Measurements from ENCODE around the gene SRD5A3.

GRCh38 chr4:55346851-55347255 lies 811 bp downstream of the SRD5A3 start:
- TF ChIP-seq, protein P1, sequence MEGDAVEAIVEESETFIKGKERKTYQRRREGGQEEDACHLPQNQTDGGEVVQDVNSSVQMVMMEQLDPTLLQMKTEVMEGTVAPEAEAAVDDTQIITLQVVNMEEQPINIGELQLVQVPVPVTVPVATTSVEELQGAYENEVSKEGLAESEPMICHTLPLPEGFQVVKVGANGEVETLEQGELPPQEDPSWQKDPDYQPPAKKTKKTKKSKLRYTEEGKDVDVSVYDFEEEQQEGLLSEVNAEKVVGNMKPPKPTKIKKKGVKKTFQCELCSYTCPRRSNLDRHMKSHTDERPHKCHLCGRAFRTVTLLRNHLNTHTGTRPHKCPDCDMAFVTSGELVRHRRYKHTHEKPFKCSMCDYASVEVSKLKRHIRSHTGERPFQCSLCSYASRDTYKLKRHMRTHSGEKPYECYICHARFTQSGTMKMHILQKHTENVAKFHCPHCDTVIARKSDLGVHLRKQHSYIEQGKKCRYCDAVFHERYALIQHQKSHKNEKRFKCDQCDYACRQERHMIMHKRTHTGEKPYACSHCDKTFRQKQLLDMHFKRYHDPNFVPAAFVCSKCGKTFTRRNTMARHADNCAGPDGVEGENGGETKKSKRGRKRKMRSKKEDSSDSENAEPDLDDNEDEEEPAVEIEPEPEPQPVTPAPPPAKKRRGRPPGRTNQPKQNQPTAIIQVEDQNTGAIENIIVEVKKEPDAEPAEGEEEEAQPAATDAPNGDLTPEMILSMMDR (IDR thresholded peaks at IDR 0.05; ENCODE audit: insufficient read depth, low read depth, low read length), result no peak
- no peak for TF ChIP-seq EZH2 (IDR thresholded peaks at IDR 0.05; ENCODE audit: insufficient read depth, low read length)
